MCF 10A (cell line): ENCODE results near the gene ASB4. TPM values are rescaled to one million over a fixed set of nuclear protein-coding genes. Genes with fewer than 3 reads are reported as not detected.
A peak's percentile ranks its signal among the peaks of the same experiment; 100 is the strongest.

Source experiments
- BruUV-seq: library from RNA; stranded (reverse); fragments of 400-500 nt; replicated peaks from 2 replicates; lab custom pipeline; 2021; lab: Mats Ljungman, UMichigan
- CTCF ChIA-PET: fragments of 300-600 bp; sonication (Branson Sonifier 250); formaldehyde crosslinking; extraction: SDS; loops from one replicate; lab custom pipeline; 2021; ENCODE audit warnings: antibody characterized with exemption, inconsistent platforms; lab: Yijun Ruan, JAX
- POLR2A ChIA-PET: fragments of 300-600, 350-650 bp; sonication (Branson Sonifier 250); formaldehyde crosslinking; extraction: SDS; loops from one replicate; lab custom pipeline; 2020; ENCODE audit warnings: antibody characterized with exemption, inconsistent platforms; lab: Yijun Ruan, JAX
- DNase-seq: peaks from one replicate; pipeline ENCODE4 v3.0.0-alpha.2; 2018; ENCODE audit not compliant: unreplicated experiment
- H3K27ac Mint-ChIP-seq: one replicate; pipeline ENCODE4 v1.8.0; 2022; ENCODE audit warnings: mild to moderate bottlenecking, low read depth, mixed read lengths; ENCODE audit not compliant: unreplicated experiment
- H3K27me3 Mint-ChIP-seq: one replicate; pipeline ENCODE4 v1.8.0; 2022; ENCODE audit warnings: mixed read lengths; ENCODE audit not compliant: insufficient read depth, unreplicated experiment
- H3K36me3 Mint-ChIP-seq: one replicate; pipeline ENCODE4 v1.8.0; 2022; ENCODE audit warnings: mild to moderate bottlenecking, moderate library complexity, mixed read lengths; ENCODE audit not compliant: insufficient read depth, unreplicated experiment
- H3K4me1 Mint-ChIP-seq: one replicate; pipeline ENCODE4 v1.8.0; 2022; ENCODE audit warnings: mixed read lengths; ENCODE audit not compliant: insufficient read depth, unreplicated experiment
- H3K4me3 Mint-ChIP-seq: one replicate; pipeline ENCODE4 v1.8.0; 2022; ENCODE audit warnings: mild to moderate bottlenecking, moderate library complexity, mixed read lengths; ENCODE audit not compliant: unreplicated experiment
- H3K9me3 Mint-ChIP-seq: one replicate; pipeline ENCODE4 v1.8.0; 2022; ENCODE audit warnings: mixed read lengths; ENCODE audit not compliant: unreplicated experiment
- intact Hi-C: fragments of 100-400 bp; cut with micrococcal nuclease; formaldehyde crosslinking; loops from 2 replicates; pipeline ENCODE4 v1.14.1; 2022
- total RNA-seq: library from RNA; stranded (reverse); gene quantifications from 2 replicates; pipeline ENCODE4 v1.2.3, GENCODE V29; 2022
- TF ChIP-seq, protein P1 (sequence below): fragments of 200-600 bp; IDR thresholded peaks from one replicate; pipeline ENCODE4 v1.8.0; 2022; ENCODE audit warnings: antibody characterized with exemption, mild to moderate bottlenecking; ENCODE audit not compliant: unreplicated experiment

ASB4 gene
- total RNA-seq, 1 experiment from 2014 or later, result not detected

DNA sequence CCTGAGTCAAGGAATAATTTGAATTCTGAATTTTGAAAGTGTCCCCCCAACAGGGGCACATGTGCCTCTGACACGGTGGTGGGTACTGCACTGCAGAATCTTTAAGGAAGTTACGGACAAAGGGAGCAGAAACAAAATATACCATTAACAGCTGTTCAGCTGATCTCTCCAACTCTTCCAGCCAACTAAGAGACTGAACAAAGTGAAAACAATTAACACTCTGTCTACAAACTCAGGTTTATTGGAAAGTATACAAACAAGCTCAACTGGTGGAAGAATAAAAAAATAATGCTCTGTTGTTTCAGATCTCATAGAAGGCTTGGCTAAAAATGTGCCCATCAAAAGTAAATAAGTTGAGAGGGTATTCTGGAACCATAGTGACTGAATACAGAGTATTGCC lies 34.4 kb downstream of the ASB4 start:
- CTCF ChIA-PET, result interaction anchor here (16.6 to 29.2 kb wide), 2 partner anchors 9 to 169 kb away, joined by 267 to 1114 read pairs; no protein-coding TSS in a partner anchor
- intact Hi-C loops, result no loop called here
- no peak for DNase-seq
- TF ChIP-seq, protein P1, sequence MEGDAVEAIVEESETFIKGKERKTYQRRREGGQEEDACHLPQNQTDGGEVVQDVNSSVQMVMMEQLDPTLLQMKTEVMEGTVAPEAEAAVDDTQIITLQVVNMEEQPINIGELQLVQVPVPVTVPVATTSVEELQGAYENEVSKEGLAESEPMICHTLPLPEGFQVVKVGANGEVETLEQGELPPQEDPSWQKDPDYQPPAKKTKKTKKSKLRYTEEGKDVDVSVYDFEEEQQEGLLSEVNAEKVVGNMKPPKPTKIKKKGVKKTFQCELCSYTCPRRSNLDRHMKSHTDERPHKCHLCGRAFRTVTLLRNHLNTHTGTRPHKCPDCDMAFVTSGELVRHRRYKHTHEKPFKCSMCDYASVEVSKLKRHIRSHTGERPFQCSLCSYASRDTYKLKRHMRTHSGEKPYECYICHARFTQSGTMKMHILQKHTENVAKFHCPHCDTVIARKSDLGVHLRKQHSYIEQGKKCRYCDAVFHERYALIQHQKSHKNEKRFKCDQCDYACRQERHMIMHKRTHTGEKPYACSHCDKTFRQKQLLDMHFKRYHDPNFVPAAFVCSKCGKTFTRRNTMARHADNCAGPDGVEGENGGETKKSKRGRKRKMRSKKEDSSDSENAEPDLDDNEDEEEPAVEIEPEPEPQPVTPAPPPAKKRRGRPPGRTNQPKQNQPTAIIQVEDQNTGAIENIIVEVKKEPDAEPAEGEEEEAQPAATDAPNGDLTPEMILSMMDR, result no peak
- Mint-ChIP-seq H3K9me3 (no peaks in the 10 kb centered on the region), H3K27me3 (peaks cover 41% of the 10 kb centered on the region), H3K4me3 (no peak overlapping the region), H3K36me3 (no peaks in the 10 kb centered on the region), H3K4me1 (no peaks in the 10 kb centered on the region), H3K27ac (no peak overlapping the region)
- no TSS peak for BruUV-seq
- POLR2A ChIA-PET, result no interaction called here

DNA sequence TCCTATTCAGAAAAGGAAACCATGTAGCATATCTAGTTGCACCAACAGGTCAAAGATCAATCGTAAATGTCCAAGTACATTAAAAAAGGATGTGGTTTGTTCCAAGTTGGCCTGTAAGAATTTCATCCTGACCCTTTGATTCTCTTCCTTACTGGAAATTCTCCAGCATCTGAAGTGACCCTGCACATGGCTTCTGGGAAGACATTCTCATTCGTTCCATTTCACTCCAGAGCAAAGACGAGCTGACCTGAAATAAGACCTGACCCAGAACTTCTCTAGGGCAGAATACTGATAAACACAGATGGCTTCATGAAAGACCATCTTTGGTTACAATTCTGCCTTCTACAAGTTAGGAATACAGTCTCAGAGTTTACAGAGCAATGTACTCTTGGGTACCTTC lies 39.8 kb downstream of the ASB4 start:
- DNase-seq, result no peak
- Mint-ChIP-seq H3K4me3 (no peak overlapping the region), H3K36me3 (peaks cover 6% of the 10 kb centered on the region), H3K4me1 (peaks cover 6% of the 10 kb centered on the region), H3K27me3 (peaks cover 40% of the 10 kb centered on the region), H3K9me3 (no peaks in the 10 kb centered on the region), H3K27ac (no peak overlapping the region)
- POLR2A ChIA-PET, result interaction anchor here (5.9 kb wide), 1 partner anchor 162 kb away, joined by 54 read pairs; no protein-coding TSS in a partner anchor
- TF ChIP-seq, protein P1, result no peak
- intact Hi-C loops, result no loop called here
- BruUV-seq, result no TSS peak
- CTCF ChIA-PET, result interaction anchor here (0.5 to 29.2 kb wide), 10 partner anchors 14 to 615 kb away, joined by 3 to 1114 read pairs (median 18); no protein-coding TSS in a partner anchor

DNA sequence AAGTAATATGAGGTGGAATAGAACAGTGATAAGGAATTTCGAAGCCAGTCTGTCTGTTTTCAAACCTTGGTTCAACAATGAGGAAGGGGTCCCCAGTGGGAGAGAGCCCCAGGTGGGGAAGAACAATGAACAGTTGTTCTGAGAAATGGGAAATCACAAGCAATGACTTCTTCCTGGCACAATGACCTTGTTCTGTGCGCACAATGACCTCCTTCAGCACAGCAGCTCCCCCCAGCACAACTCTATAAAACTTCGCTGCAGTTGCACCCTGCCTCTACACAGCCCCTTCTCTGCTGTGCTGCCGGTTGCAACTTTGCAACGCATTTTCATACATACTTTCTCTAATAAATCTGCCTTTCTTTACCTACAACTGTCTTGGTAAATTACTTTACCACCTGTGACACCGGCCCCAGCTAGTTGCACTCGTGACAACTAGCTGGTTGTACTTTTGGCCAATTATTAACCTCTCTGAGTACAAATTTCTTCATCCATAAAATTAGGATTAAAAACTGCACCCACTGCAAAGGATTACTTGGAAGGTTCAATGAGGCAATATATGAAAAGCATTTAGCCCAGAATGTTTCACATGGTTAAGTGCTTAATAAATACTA lies 40.5 kb downstream of the ASB4 start:
- CTCF ChIA-PET, result interaction anchor here (0.6 to 29.2 kb wide), 21 partner anchors 10 to 1076 kb away, joined by 3 to 1114 read pairs (median 4); no protein-coding TSS in a partner anchor
- intact Hi-C loops, result no loop called here
- no peak overlapping the region for H3K27ac Mint-ChIP-seq
- no peak overlapping the region for H3K4me3 Mint-ChIP-seq
- H3K36me3 Mint-ChIP-seq, result peaks cover 6% of the 10 kb centered on the region
- TF ChIP-seq, protein P1, result no peak
- no peaks in the 10 kb centered on the region for H3K9me3 Mint-ChIP-seq
- no peak for DNase-seq
- peaks cover 40% of the 10 kb centered on the region for H3K27me3 Mint-ChIP-seq
- H3K4me1 Mint-ChIP-seq, result peaks cover 6% of the 10 kb centered on the region
- BruUV-seq, result no TSS peak
- POLR2A ChIA-PET, result interaction anchor here (1.0 to 5.9 kb wide), 2 partner anchors 158 to 161 kb away, joined by 4 to 54 read pairs; no protein-coding TSS in a partner anchor

DNA sequence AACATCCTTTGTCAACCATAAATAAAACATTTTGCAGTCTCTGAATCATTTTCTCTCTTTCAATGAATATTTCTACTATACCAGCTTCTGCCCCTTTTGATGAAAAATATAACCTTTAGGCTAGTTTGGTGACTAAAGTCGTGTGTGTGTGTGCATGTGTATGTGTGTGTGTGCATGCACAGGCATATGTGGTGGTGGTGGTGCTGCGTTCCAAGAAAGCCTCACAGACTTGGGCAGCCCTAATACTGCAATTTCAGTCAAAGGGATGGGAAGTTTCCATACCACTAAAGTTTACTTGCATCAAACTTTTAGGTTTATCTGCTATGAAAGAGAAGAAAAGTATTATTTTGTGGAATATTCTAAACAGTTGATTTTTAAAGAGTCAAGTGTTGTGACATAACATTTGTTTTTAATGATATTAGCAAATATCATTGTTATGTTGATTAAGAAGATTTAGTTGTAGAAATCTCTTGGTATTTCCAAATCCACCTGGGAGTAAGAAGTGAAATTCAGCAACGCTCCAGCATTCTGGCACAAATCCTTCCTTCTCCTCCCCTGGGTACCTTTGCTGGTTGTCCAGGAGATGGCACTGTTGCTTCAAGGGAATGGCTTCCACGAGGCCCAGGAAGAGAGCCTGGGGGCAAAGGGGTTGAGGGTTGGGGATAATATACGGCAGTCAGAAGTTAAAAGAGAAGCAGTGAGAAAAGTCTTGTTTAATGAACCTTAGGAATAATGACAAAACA lies 41.5 kb downstream of the ASB4 start:
- DNase-seq, result peak; percentile 83
- H3K36me3 Mint-ChIP-seq, result peaks cover 6% of the 10 kb centered on the region
- H3K27me3 Mint-ChIP-seq, result peaks cover 38% of the 10 kb centered on the region
- ChIA-PET POLR2A (interaction anchor here (1.0 to 5.9 kb wide), 3 partner anchors 156 to 160 kb away, joined by 4 to 54 read pairs (median 7); no protein-coding TSS in a partner anchor), CTCF (interaction anchor here (0.6 to 29.2 kb wide), 31 partner anchors 9 to 1352 kb away, joined by 3 to 1114 read pairs (median 4); no protein-coding TSS in a partner anchor)
- peaks cover 6% of the 10 kb centered on the region for H3K4me1 Mint-ChIP-seq
- H3K4me3 Mint-ChIP-seq, result no peak overlapping the region
- H3K27ac Mint-ChIP-seq, result no peak overlapping the region
- intact Hi-C loops, result loop anchor here (1.0 kb wide), 3 partner anchors 18 to 163 kb away; no protein-coding TSS in a partner anchor
- TF ChIP-seq, protein P1, result peak; percentile 80
- no peaks in the 10 kb centered on the region for H3K9me3 Mint-ChIP-seq
- BruUV-seq, result no TSS peak
